ENCODE results near the gene PPP2CA.
A peak's percentile ranks its signal among the peaks of the same experiment; 100 is the strongest.

PPP2CA gene

GRCh38 chr5:134242146-134242545 is 16.3 kb upstream of the PPP2CA start:
- TF ChIP-seq, protein P1, sequence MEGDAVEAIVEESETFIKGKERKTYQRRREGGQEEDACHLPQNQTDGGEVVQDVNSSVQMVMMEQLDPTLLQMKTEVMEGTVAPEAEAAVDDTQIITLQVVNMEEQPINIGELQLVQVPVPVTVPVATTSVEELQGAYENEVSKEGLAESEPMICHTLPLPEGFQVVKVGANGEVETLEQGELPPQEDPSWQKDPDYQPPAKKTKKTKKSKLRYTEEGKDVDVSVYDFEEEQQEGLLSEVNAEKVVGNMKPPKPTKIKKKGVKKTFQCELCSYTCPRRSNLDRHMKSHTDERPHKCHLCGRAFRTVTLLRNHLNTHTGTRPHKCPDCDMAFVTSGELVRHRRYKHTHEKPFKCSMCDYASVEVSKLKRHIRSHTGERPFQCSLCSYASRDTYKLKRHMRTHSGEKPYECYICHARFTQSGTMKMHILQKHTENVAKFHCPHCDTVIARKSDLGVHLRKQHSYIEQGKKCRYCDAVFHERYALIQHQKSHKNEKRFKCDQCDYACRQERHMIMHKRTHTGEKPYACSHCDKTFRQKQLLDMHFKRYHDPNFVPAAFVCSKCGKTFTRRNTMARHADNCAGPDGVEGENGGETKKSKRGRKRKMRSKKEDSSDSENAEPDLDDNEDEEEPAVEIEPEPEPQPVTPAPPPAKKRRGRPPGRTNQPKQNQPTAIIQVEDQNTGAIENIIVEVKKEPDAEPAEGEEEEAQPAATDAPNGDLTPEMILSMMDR (conservative IDR thresholded peaks at IDR 0.05; ENCODE audit: low read depth, low read length), result no peak
- DNase-seq (ENCODE audit: low read depth), result no peak
- no peak overlapping the region for H3K4me3 ChIP-seq (ENCODE audit: low read length)

GRCh38 chr5:134240421-134240962 is 14.6 kb upstream of the PPP2CA start:
- peak overlapping the region; percentile 8 for H3K4me3 ChIP-seq (ENCODE audit: low read length)
- TF ChIP-seq, protein P1 (conservative IDR thresholded peaks at IDR 0.05; ENCODE audit: low read depth, low read length), result no peak

DNA sequence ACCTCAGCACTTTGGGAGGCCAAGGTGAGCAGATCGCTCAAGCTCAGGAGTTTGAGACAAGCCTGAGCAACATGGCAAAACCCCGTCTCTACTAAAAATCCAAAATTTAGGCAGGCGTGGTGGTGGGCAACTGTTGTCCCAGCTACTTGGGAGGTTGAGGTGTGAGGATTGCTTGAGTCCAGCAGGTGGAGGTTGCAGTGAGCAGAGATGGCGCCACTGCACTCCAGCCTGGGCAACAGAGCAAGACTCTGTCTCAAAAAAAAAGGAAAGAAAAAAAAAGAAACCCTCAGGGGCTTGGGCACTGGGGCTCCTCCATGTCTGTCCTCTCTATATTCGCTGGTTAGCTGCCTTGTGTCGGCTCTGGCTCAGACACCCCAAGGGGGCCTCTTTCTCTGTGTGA is 10.9 kb upstream of the PPP2CA start:
- TF ChIP-seq, protein P1 (conservative IDR thresholded peaks at IDR 0.05; ENCODE audit: low read depth, low read length), result no peak
- no peak for DNase-seq (ENCODE audit: low read depth)
- no peak overlapping the region for H3K4me3 ChIP-seq (ENCODE audit: low read length)

More at GRCh38 chr5:134240421-134240962, 14.6 kb upstream of the PPP2CA start:
- DNase-seq (ENCODE audit: low read depth), result peak; percentile 52

- TF ChIP-seq, protein P1 (conservative IDR thresholded peaks at IDR 0.05; ENCODE audit: low read depth, low read length), result no peak
- no peak for DNase-seq (ENCODE audit: low read depth)
- H3K4me3 ChIP-seq (ENCODE audit: low read length), result no peak overlapping the region
These were observed 10.4 kb upstream of the PPP2CA start for GRCh38 chr5:134236318-134236717.

GRCh38 chr5:134228624-134229023 is 2.8 kb upstream of the PPP2CA start:
- DNase-seq (ENCODE audit: low read depth), result no peak
- TF ChIP-seq, protein P1 (conservative IDR thresholded peaks at IDR 0.05; ENCODE audit: low read depth, low read length), result no peak

GRCh38 chr5:134227776-134228175 is 1.9 kb upstream of the PPP2CA start:
- DNase-seq (ENCODE audit: low read depth), result no peak
- TF ChIP-seq, protein P1 (conservative IDR thresholded peaks at IDR 0.05; ENCODE audit: low read depth, low read length), result no peak

More at GRCh38 chr5:134228624-134229023, 2.8 kb upstream of the PPP2CA start:
- H3K4me3 ChIP-seq (ENCODE audit: low read length), result no peak overlapping the region

DNA sequence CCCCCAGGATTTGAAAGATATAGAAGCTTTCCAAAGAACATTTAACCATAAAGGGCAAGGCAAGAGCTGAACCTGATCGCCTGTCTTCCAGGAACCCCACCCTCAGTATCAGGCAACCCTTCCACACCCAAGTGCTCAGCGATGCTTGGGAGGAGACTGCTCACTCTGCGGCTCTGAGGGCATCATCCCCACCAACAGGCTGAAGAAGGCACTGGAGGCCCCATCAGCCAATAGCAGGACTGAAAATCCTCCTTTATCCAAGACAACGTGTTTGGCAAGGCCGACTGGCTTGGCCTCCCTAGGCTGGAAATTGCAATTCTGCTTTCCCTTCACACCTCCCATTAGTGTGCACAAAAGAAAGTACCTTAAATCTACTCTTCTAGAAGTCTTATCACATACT is 1.4 kb upstream of the PPP2CA start:
- no peak for DNase-seq (ENCODE audit: low read depth)
- TF ChIP-seq, protein P1 (conservative IDR thresholded peaks at IDR 0.05; ENCODE audit: low read depth, low read length), result peak; percentile 12
- peak overlapping the region; percentile 93 for H3K4me3 ChIP-seq (ENCODE audit: low read length)

More at GRCh38 chr5:134227776-134228175, 1.9 kb upstream of the PPP2CA start:
- H3K4me3 ChIP-seq (ENCODE audit: low read length), result no peak overlapping the region

Data from retinal pigment epithelial cell (primary cell).